HUDEP-2 (cell line): ENCODE measurements around the gene TMEM116.
"Not testable (repeated sequence)": the region's sequence is repeated elsewhere in the genome, so short reads cannot be mapped to it uniquely, and the experiment has no call there.

Experiments used
- DNase-seq, 76 experiments: peaks; one replicate each; lab custom pipeline; 2025; ENCODE audit not compliant: unreplicated experiment in 76 of 76; lab: John Stamatoyannopoulos, UW

The TMEM116 gene

GRCh38 chr12:112012775-112013600 is at the start of gene TMEM116, which contains the start of gene ERP29:
Gene TMEM116 (minus strand): TSS chr12:112013165. CDS start chr12:112005270, 7,895 bp downstream.
Gene ERP29 (plus strand): TSS chr12:112013426. CDS start chr12:112013466, 40 bp downstream.
- DNase-seq, result peak in 75 of 76 experiments; percentile 69 to 100 (median 99)

- DNase-seq, result no peak
Measured at GRCh38 chr12:112061137-112061536, 48.2 kb upstream of the TMEM116 start.

- no peak for DNase-seq
Measured at GRCh38 chr12:112049351-112049750, 36.4 kb upstream of the TMEM116 start.

- DNase-seq, result no peak
Measured at GRCh38 chr12:112046003-112046402, 33.0 kb upstream of the TMEM116 start.

- DNase-seq, result not testable (repeated sequence)
Measured at GRCh38 chr12:112036614-112037013, 23.6 kb upstream of the TMEM116 start.

GRCh38 chr12:112035219-112035785 is 22.3 kb upstream of the TMEM116 start:
- DNase-seq, result no peak

GRCh38 chr12:112032292-112032691 is 19.3 kb upstream of the TMEM116 start:
- DNase-seq, result no peak

- DNase-seq, result no peak
Measured at GRCh38 chr12:112031472-112031871, 18.5 kb upstream of the TMEM116 start.

- no peak for DNase-seq
Measured at GRCh38 chr12:112029301-112029700, 16.3 kb upstream of the TMEM116 start.

- DNase-seq, result no peak
Measured at GRCh38 chr12:112025808-112026375, 12.9 kb upstream of the TMEM116 start.

GRCh38 chr12:112023759-112024396 is 10.9 kb upstream of the TMEM116 start:
- DNase-seq, result no peak

- no peak for DNase-seq
Measured at GRCh38 chr12:112022241-112023016, 9.5 kb upstream of the TMEM116 start.

- DNase-seq, result no peak
Measured at GRCh38 chr12:112020947-112021457, 8.0 kb upstream of the TMEM116 start.

- DNase-seq, result no peak
Measured at GRCh38 chr12:112018571-112019237, 5.7 kb upstream of the TMEM116 start.

- DNase-seq, result no peak
Measured at GRCh38 chr12:112017041-112017440, 4.1 kb upstream of the TMEM116 start.

- DNase-seq, result no peak
Measured at GRCh38 chr12:112015938-112016337, 3.0 kb upstream of the TMEM116 start.

GRCh38 chr12:112013601-112014402 is 837 bp upstream of the TMEM116 start:
- DNase-seq, result peak in 70 of 76 experiments; percentile 26 to 86 (median 62)

GRCh38 chr12:112011685-112012084 is 1.3 kb downstream of the TMEM116 start:
- DNase-seq, result no peak
